B cell (primary cell): ENCODE results near the gene SERPINI1.

ENCODE experiments used
- CTCF ChIP-seq: fragments of 200-600 bp; IDR thresholded peaks from one replicate; pipeline ENCODE4 v1.8.0; 2022; ENCODE audit warnings: antibody characterized with exemption, mild to moderate bottlenecking
- EZH2 ChIP-seq: IDR thresholded peaks from 2 replicates; pipeline ENCODE4 v1.6.1; 2012; ENCODE audit warnings: borderline replicate concordance, low read depth, mild to moderate bottlenecking, moderate library complexity, low read length; ENCODE audit not compliant: insufficient read depth, poor library complexity, severe bottlenecking

DNA sequence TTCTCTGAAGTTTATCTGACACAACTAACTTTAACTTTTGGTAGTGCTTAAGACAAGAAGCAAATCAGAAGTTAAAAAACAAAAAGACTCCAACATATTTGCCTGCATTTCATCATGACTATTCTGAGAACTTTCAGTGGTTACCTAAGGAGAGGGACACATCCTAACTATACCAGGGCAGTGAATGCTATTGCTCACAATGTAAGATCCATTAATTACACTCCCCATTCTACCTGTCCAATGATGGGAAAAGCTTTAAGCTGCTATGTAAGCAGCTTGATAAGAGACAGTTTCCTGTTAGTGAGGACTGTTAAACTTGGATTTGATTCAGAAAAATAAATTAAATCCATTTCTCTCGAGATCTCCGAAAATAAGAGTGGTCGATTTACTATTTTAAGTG, 37.5 kb downstream of the SERPINI1 start:
- TF ChIP-seq CTCF (no peak), EZH2 (no peak)
